ENCODE results near the gene NBDY. TPM values are rescaled to one million over a fixed set of nuclear protein-coding genes. Genes with fewer than 3 reads are reported as not detected.
"Not testable (repeated sequence)": the region's sequence is repeated elsewhere in the genome, so short reads cannot be mapped to it uniquely, and the experiment has no call there.

The NBDY gene, protein sequence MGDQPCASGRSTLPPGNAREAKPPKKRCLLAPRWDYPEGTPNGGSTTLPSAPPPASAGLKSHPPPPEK
- total RNA-seq (ENCODE audit: insufficient read depth, low replicate concordance), result 2.4 TPM

DNA sequence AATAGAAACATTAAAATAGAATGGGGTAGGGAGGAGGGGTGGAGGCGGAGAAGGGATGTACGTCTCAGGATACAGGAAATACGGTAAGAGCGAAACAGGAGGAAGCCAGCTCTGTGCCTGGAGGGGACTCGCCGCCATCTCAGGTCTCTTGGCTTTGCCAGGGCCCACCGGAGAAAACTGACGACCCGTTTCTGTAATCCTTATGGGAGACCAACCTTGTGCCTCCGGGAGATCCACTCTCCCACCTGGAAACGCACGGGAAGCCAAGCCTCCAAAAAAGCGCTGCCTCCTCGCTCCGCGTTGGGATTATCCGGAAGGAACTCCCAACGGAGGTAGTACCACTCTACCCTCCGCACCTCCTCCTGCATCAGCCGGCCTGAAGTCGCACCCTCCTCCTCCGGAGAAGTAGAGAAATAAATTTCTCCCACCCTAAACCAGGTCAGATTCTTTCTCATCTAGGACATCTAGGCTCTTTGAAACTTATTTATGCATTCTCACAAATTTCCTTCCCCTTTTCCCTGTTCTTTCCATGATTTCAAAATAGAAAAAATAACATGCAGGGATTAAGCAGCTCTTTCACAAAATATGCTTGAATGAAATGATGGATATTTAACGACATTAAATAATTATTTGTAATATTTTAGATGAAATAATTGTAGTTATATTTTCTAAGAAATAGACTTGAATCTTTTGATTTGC, at the start of gene NBDY:
Gene NBDY, plus strand, starts transcription at position 92 of the 699 bp plus-strand sequence. Its CDS starts 111 bp downstream, at position 203.
- peak; percentile 72 for DNase-seq (ENCODE audit: low spot score)

DNA sequence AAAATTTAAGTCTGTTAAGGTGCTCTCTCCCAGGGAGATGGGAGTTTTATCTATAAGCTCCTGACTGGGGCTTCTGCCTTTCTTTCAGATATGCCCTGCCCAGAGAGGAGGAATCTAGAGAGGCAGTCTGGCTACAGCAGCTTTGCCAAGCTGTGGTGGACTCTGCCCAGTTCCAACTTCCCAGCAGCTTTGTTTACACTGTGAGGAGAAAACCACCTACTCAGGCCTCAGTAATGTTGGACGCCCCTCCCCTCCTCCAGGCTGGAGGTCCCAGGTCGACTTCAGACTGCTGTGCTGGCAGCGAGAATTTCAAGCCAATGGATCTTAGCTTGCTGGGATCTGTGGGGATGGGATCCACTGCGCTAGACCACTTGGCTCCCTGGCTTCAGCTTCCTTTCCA, 24.5 kb upstream of the NBDY start:
- not testable (repeated sequence) for DNase-seq (ENCODE audit: low spot score)

DNA sequence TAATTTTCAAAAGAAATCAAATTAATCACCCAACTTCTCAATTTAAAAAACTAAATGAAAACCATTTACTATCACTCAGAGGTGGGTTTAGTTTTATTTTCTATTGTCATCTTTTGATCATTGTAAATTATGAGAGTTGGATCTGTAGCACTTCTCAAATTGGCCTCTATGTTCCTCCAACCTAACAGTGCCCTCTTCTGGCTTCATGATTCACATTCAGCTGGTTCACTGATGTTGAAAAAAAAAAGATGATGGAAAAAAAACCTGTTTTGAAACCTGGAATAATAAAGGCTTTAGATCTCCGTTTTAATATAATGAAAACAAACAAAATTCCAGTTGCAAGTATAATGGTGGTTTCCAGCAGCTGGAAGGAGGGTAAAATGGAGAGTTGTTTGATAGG, 2.4 kb upstream of the NBDY start:
- DNase-seq (ENCODE audit: low spot score), result peak; percentile 39

DNA sequence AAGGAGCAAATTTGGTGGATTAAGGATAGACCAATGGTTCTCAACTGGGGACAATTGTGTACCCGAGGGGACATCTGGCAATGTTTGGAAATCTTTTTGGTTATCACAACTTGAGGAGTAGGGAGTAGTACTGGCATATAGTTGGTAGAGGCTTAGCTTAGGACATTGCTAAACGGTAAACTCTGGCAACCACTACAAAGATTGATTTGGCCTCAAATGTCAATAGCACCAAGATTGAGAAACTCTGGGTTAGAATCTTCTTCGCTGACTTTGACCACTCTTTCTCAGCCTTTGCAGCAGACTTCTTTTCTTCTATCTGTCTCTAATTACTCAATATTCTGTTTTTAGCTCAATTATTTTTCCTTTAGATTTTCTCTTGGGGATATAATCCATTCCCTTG, 1.5 kb upstream of the NBDY start:
- no peak for DNase-seq (ENCODE audit: low spot score)

DNA sequence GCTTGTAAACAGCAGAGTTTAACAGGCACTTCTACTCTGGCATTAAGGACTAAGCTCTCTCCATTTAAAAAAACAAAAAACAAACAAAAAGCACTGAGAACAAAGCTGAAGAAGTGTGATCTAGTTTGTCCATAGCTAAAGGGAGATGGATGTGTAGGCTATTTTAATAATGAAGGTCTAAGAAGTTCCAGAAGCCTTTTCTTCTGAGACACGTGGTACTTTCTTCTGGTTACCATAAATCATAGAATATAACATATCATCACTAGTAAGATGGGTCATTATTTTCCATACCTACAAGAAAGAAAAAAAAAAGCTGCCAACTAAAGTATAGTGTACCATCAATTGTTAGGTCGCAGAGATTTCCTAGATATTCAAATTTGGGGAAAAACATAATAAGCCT, 722 bp upstream of the NBDY start:
- peak; percentile 16 for DNase-seq (ENCODE audit: low spot score)

DNA sequence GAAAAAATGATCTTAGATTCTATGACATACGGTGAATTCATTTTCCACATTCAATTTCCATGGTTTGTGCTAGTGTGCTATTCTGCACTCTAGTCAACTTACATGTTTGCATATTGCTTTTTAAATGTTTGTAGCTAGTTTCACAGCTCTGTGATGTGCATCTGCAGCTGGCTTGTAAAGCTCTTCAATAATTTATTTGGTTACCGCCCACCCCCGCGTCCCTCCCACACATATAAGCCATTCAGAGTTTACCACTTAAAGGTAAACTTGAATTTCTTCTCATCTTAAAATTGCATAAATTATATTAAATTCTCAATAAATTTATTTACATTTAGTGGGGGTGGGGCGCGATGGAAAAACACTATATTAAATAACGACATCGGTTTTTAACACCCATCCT, 291 bp upstream of the NBDY start:
- no peak for DNase-seq (ENCODE audit: low spot score)

DNA sequence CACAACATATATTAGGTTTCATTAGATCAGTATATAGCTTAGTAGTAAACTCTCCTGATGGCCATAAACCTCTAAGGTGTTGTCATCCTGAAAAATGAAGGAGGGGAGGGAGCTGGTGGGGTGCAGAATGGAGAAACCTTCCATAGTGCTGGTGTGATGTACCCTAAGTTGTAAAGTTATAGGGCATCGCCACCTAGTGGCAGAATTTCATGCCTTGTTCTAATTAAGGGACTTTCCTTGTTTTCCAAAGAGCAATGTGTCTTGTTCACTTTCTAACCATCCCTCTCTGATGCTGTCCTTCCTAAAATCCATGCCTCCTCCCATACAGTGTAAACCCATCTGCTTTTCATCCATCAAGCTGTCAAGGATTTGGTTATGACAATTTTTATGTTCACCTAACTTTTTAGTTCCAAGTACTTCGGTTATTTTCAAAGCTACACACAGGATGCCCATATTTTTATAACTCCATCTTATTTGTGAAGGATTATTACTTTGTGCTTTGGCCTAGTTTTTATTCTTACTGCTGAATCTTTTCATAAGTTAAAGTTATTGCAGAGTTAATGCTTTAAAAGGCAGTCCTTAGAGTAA, 4.5 kb downstream of the NBDY start:
- DNase-seq (ENCODE audit: low spot score), result peak; percentile 32

DNA sequence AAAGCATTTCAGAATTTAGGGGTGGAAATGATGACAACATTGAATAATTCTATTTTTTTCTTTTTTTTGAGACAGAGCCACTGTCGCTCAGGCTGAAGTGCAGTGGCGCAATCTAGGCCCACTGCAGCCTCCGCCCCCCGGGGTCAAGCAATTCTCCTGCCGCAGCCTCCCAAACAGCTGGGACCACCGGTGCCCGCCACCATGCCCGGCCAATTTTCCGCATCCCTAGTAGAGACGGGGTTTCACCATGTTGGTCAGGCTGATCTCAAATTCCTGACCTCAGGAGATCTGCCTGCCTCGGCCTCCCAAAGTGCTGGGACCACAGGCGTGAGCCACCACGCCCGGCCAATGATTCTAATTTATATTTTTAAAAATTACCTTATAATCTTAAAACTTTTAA, 7.2 kb downstream of the NBDY start:
- no peak for DNase-seq (ENCODE audit: low spot score)

DNA sequence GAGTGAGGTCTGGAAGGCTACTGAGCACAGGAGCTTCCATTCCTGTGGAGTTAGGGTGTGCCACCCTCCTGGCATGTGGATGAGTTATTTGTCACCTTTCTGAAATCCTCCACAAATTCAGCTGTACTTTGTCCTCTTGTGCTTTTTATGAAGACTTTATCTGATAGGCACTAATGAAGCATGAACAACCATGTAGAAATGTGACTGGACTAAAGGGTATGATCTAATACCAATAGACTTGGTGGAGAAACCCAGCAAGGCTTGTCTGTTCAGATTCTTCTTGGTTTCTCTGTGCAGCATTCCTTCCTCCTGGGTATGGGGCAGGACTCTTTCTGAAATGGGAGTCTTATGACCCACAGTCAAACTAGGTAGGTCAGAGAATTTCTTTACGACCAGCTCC, 9.6 kb downstream of the NBDY start:
- DNase-seq (ENCODE audit: low spot score), result no peak

DNA sequence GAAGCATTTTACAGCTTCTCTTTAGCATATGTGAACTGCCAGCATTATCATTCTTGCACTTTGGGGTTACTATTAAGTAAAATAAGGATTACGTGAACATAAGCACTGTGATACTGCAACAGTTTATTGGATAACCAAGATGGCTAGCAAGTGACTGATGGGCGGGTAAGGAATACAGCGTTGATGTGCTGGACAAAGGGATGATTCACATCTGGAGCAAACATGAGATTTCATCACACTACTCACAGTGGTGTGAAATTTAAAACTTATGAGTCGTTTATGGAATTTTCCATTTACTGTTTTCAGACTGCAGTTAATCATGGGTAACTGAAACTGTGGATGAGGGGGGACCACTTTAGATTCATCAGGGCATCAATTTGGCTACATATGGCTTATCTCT, 16.0 kb downstream of the NBDY start:
- DNase-seq (ENCODE audit: low spot score), result no peak

DNA sequence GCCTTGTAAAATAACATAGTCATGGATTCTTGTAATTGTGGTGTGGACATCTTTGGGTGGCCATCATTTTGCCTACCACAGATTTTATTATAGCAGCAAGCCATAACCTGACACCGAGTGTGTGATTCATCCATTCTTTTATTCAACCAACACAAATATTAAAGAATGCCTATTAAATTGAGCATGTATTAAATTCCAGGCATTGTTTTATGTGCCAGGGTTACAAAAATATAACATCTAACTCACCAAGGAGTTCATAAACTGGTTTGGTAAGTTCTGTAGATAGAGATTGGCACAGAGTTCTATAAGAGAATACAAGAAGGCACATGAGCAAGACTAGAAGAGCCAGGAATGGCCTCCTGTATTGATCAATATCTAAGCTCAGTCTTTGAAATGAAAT, 18.0 kb downstream of the NBDY start:
- no peak for DNase-seq (ENCODE audit: low spot score)

DNA sequence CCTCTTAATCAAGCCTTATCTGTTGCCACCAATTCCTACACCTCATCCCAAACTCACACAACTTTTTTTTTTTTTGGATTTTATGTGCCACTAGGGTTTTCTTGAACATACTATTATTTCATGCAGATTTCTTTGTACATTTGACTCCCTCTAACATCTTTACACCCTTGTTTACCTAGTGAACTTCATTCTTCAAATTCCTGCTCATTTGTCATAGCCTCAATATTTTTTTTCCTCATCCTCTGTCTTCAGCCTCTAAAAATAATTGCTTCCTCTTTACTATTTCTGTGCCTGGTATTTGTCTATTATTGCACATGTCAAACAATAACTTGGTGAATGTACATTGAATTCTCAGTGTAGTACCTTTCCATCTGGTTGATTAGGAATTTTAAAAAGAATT, 22.0 kb downstream of the NBDY start:
- no peak for DNase-seq (ENCODE audit: low spot score)

DNA sequence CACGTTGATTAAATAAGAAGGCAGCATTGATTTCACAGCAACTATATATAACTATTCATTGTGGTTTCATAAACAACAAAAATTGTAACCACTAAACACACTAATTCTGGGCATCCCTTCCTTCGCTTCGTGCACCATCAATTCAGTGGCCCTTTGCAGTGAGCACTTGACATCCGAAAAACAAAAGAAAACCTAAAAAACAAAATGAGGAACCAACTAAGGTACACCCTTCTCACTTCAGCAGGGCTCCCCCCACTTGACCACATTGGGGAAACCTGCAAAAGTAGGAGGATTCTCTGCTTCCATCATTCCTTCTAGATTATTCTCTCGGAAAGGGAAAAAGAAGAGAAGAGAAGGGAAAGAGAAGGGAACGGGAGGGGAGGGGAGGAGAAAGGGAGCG, 28.3 kb downstream of the NBDY start:
- no peak for DNase-seq (ENCODE audit: low spot score)

DNA sequence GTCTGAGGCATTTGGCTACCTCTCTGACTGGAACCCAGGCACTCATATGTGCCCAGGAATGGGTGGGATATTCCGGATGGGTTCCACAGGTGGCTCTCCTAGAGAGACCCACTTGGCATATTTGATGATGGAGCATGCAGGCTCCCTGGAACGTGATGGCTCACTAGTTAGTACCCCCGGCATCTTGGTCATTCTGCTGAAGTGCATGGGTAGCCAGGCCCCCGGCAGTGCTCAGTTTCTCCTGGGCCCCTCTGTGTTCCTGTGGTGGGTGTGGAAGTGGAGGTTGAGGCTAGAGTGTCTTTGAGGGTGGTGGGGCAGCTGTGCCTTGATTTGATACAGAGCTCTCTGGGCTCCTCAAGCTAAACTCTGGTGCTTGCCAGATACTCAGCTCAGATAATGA, 29.4 kb downstream of the NBDY start:
- DNase-seq (ENCODE audit: low spot score), result no peak

DNA sequence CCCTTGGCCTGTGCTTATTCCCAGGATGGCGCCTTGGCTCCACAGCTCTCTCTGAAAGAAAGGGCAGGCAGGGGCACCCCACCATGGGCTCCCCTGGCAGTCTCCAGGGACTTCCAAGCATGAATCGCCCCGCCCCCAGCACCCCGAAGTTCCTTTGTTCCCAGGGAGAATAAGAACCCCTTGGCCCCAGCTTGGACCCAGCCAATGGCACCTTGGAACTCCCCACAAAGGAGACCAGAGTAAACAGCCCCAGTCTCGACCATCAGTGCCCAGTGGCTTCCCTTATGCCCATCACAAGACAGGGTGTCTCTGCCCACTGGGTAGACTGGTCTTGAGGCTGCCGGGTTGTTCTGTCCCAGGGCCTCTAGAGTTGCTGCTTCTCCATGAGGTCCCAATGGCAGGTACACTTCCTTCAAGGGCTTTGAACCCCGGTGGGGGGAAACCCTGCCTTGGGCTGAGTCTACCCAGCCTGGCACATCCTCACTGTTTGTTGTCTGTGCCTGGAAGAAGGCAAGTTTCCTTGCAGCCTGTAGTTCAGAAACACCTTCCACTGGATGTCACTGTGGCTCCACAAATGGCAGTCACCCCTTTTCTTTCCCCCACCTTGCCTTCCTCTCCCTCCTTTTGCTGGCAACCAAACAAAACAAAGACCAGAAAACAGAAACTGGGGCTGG, 30.8 kb downstream of the NBDY start:
- DNase-seq (ENCODE audit: low spot score), result no peak

DNA sequence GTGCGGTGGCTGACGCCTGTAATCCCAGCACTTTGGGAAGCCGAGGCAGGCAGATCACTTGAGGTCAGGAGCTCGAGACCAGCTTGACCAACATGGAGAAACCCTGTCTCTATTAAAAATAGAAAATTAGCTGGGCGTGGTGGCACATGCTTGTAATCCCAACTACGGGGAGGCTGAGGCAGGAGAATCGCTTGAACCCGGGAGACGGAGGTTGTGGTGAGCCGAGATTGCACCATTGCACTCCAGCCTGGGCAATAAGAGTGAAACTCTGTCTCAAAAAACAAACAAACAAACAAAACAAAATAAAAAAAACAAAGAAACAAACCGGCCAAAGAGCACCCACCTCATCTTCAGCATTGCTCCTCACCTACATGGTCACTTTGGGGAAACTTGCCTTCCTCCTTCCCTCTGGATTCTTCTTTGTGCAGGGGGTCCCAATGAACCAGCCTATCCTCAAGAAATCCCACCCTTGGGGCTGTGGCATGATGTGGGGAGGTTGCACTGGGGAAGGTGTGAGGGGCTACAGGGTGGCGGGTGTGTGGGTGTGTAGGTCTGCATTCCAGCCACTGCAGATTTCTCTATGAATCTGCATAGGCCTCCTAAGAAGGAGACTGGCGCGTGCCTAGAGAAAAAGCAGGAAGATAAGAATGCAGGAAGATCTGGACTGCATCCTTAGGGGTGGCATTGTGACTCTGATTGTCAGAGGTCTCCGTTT, 31.5 kb downstream of the NBDY start:
- DNase-seq (ENCODE audit: low spot score), result not testable (repeated sequence)

DNA sequence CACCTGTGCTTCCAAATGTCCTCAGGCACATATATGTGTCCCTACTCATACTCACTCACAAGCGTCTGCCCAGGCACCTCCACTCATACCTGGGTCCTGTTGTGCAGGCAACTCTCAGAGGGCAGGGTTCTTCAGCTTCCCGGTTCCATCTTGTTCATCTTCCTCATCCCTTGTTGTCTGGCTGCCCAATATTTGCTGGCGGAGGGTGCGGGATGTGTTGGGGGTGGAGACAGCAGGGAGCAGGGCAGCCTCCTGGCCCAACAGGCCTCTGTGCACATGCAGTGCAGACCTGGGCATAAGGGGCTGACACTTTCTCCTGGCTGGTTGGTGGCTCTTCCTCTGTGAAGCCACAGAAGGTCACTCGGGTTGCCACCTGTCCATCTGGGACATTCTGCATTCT, 32.1 kb downstream of the NBDY start:
- no peak for DNase-seq (ENCODE audit: low spot score)

DNA sequence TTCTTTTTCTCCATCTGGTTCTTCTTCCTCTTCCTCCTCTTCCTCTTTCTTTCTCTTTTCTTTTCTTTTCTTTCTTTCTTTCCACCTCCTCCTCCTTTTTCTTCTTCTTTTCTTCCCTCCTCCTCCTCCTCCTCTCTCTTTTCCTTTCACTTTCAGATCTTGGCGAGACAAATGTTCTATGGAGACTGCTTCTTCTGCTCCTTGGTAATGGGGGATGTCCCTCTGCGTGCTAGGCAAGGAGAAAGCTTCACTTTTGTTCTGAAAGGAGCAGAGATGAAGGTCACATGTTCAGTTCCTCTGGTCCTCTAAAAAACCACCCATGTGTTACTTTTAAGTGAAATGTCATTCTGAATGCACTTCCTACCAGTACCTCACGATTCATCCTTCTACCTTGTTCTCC, 33.2 kb downstream of the NBDY start:
- no peak for DNase-seq (ENCODE audit: low spot score)

DNA sequence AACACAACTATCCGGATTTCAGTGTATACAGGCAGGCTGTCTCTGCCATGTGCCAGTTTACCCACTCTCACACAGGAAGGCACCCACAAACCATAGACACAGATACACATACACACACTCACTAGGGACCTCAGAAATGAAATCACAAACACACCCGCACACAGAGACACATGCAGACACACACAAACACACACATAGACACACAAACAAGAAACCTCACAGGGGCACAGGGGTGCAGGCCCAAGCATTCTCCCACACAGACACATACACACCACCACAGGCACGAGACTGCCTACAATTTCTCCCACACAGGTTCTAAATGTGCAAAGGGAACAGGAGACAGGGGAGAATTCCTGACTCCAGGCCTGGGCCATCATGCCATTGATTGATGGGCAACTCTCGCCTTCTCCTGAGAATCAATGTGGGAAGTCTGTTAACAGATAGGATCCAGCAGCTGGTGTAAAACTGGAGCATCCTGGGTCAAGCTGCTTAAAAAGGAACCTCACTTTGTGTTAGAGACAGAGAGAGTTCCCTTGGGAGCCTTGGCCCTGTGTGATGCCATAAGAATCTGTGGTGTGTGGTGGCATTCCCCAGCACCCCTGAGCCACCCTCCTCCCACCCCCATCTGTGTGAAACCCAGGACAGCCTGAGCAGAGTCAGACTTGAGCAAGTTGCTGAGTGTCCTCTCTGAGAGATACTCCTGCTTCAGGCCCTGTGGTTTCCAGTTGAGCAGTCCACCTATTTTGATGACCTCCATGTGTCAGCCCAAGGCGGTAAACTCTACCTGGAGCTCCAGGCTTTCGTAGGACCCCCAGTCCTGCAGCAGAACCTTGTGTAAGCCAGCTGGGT, 33.9 kb downstream of the NBDY start:
- DNase-seq (ENCODE audit: low spot score), result no peak

DNA sequence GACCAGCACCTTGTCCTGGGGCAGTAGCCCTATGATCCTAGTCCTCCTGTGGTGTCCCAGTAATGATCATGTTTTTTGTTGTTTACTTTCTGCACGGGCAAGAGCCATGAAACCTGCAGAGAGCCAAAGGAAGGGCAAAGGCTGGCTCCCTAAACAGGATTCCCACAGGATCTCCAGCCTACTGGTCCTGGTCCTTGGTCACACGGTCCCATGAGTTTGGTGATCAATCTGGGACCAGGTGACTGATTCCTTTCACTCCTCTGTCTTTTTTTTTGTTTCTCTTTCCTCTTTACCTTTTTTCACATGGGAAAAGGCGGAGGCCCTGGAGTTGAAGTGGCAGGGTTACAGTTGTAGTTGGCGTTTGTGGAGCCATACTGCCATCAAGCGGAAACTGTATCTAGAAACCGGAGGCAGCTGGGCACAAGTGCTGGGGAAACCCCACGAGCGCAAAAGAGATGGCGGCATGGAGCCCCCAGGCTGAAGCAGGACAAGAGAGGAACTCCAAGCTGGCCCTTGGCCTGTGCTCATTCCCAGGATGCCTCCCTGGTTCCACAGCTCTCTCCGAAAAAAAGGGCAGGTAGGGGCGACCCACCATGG, 34.6 kb downstream of the NBDY start:
- DNase-seq (ENCODE audit: low spot score), result no peak
